Osteocyte (in vitro differentiated cells): ENCODE measurements around the gene SLC25A17. TPM values are rescaled to one million over a fixed set of nuclear protein-coding genes. Genes with fewer than 3 reads are reported as not detected.

Experiments
- DNase-seq: peaks from one replicate; pipeline ENCODE4 v3.0.0; 2021; ENCODE audit warnings: mixed read lengths; ENCODE audit not compliant: unreplicated experiment; ENCODE audit errors: extremely low spot score
- H3K27ac Mint-ChIP-seq: one replicate; pipeline ENCODE4 v1.8.0; 2021; ENCODE audit warnings: mild to moderate bottlenecking, mixed read lengths; ENCODE audit not compliant: unreplicated experiment
- H3K27me3 Mint-ChIP-seq: one replicate; pipeline ENCODE4 v1.8.0; 2021; ENCODE audit warnings: mixed read lengths; ENCODE audit not compliant: unreplicated experiment
- H3K36me3 Mint-ChIP-seq: one replicate; pipeline ENCODE4 v1.8.0; 2021; ENCODE audit warnings: mixed read lengths; ENCODE audit not compliant: unreplicated experiment
- H3K4me1 Mint-ChIP-seq: one replicate; pipeline ENCODE4 v1.8.0; 2021; ENCODE audit warnings: mixed read lengths; ENCODE audit not compliant: unreplicated experiment
- H3K4me3 Mint-ChIP-seq: one replicate; pipeline ENCODE4 v1.8.0; 2021; ENCODE audit warnings: mild to moderate bottlenecking, moderate library complexity, mixed read lengths; ENCODE audit not compliant: unreplicated experiment
- H3K9me3 Mint-ChIP-seq: one replicate; pipeline ENCODE4 v1.8.0; 2021; ENCODE audit warnings: mixed read lengths; ENCODE audit not compliant: unreplicated experiment
- CTCF ChIP-seq: fragments of 200-600 bp; sonication (generic); IDR thresholded peaks from 2 replicates; pipeline ENCODE4 v1.5.0; 2021; ENCODE audit warnings: antibody characterized with exemption, mild to moderate bottlenecking, moderate library complexity
- total RNA-seq: library from RNA; stranded (reverse); gene quantifications from 2 replicates; pipeline ENCODE4 v1.2.1, GENCODE V29; 2021

The SLC25A17 gene
- total RNA-seq, 1 donor from 2014 or later = 17.1 TPM

- Mint-ChIP-seq H3K9me3 (no peaks in the 10 kb centered on the region), H3K27ac (no peak overlapping the region), H3K27me3 (no peaks in the 10 kb centered on the region), H3K36me3 (peaks cover 5% of the 10 kb centered on the region), H3K4me1 (peaks cover 21% of the 10 kb centered on the region), H3K4me3 (no peak overlapping the region)
- DNase-seq = no peak
- no peak for TF ChIP-seq CTCF
These were observed 12.4 kb downstream of the SLC25A17 start for GRCh38 chr22:40806711-40807110.

- H3K9me3 Mint-ChIP-seq = no peaks in the 10 kb centered on the region
- no peaks in the 10 kb centered on the region for H3K27me3 Mint-ChIP-seq
- H3K36me3 Mint-ChIP-seq = peaks cover 5% of the 10 kb centered on the region
- no peak for TF ChIP-seq CTCF
- no peak overlapping the region for H3K4me3 Mint-ChIP-seq
- H3K4me1 Mint-ChIP-seq = peaks cover 21% of the 10 kb centered on the region
- DNase-seq = no peak
- H3K27ac Mint-ChIP-seq = no peak overlapping the region
These were observed 13.4 kb downstream of the SLC25A17 start for GRCh38 chr22:40805699-40806203.

- Mint-ChIP-seq H3K4me1 (peaks cover 21% of the 10 kb centered on the region), H3K27me3 (no peaks in the 10 kb centered on the region), H3K4me3 (no peak overlapping the region), H3K36me3 (peaks cover 5% of the 10 kb centered on the region), H3K9me3 (no peaks in the 10 kb centered on the region), H3K27ac (no peak overlapping the region)
- no peak for DNase-seq
- TF ChIP-seq CTCF = no peak
These were observed 13.9 kb downstream of the SLC25A17 start for GRCh38 chr22:40805239-40805638.

GRCh38 chr22:40803321-40803720, 15.8 kb downstream of the SLC25A17 start:
- Mint-ChIP-seq H3K9me3 (no peaks in the 10 kb centered on the region), H3K27me3 (no peaks in the 10 kb centered on the region), H3K27ac (no peak overlapping the region), H3K4me1 (peaks cover 9% of the 10 kb centered on the region), H3K36me3 (peaks cover 5% of the 10 kb centered on the region), H3K4me3 (no peak overlapping the region)
- no peak for TF ChIP-seq CTCF
- DNase-seq = no peak

- H3K4me1 Mint-ChIP-seq = no peaks in the 10 kb centered on the region
- no peak for DNase-seq
- no peaks in the 10 kb centered on the region for H3K27me3 Mint-ChIP-seq
- H3K9me3 Mint-ChIP-seq = no peaks in the 10 kb centered on the region
- TF ChIP-seq CTCF = no peak
- no peak overlapping the region for H3K27ac Mint-ChIP-seq
- no peaks in the 10 kb centered on the region for H3K36me3 Mint-ChIP-seq
- no peak overlapping the region for H3K4me3 Mint-ChIP-seq
These were observed 20.1 kb downstream of the SLC25A17 start for GRCh38 chr22:40799008-40799407.
